GM23338 (cell line): ENCODE measurements around the gene NDP. TPM values are rescaled to one million over a fixed set of nuclear protein-coding genes. Genes with fewer than 3 reads are reported as not detected.

Experiments used
- ATAC-seq: fragments of 200-7000 bp; cut with Tn5 transposase; 3 replicates; pipeline ENCODE4 v1.9.1; 2020
- DNase-seq: peaks from one replicate; pipeline ENCODE4 v3.0.0-alpha.2; 2015; ENCODE audit warnings: low spot score
- H2AFZ ChIP-seq: fragments of 200-600 bp; sonication (generic); 2 replicates; pipeline ENCODE4 v1.8.0; 2016; ENCODE audit warnings: antibody characterized with exemption, mild to moderate bottlenecking, moderate library complexity
- H3F3A ChIP-seq: fragments of 200-600 bp; sonication (generic); replicated peaks from 2 replicates; pipeline ENCODE4 v1.8.0; 2017; ENCODE audit warnings: antibody characterized with exemption, mixed run types, low read depth
- H3K27ac ChIP-seq: fragments of 200-600 bp; sonication (generic); 2 replicates; pipeline ENCODE4 v1.6.1; 2016; ENCODE audit warnings: low read depth
- H3K27me3 ChIP-seq: fragments of 200-600 bp; sonication (generic); 2 replicates; pipeline ENCODE4 v1.8.0; 2016; ENCODE audit warnings: mild to moderate bottlenecking, mixed run types, moderate library complexity; ENCODE audit not compliant: insufficient read depth
- H3K36me3 ChIP-seq: fragments of 200-600 bp; sonication (generic); 2 replicates; pipeline ENCODE4 v1.8.0; 2016; ENCODE audit warnings: mild to moderate bottlenecking; ENCODE audit not compliant: insufficient read depth
- H3K4me1 ChIP-seq: fragments of 200-600 bp; sonication (generic); 2 replicates; pipeline ENCODE4 v1.8.0; 2016; ENCODE audit warnings: mild to moderate bottlenecking, moderate library complexity; ENCODE audit not compliant: insufficient read depth
- H3K4me2 ChIP-seq: fragments of 200-600 bp; sonication (generic); 2 replicates; pipeline ENCODE4 v1.7.1; 2017; ENCODE audit warnings: mixed run types
- H3K4me3 ChIP-seq: fragments of 200-600 bp; sonication (generic); 2 replicates; pipeline ENCODE4 v1.6.1; 2016; ENCODE audit warnings: mixed run types
- H3K79me2 ChIP-seq: fragments of 200-600 bp; sonication (generic); replicated peaks from 2 replicates; pipeline ENCODE4 v1.8.0; 2017; ENCODE audit warnings: mild to moderate bottlenecking; ENCODE audit not compliant: insufficient read depth
- H3K9me2 ChIP-seq: fragments of 200-600 bp; sonication (generic); 2 replicates; pipeline ENCODE4 v1.8.0; 2017; ENCODE audit not compliant: insufficient read depth
- H4K20me1 ChIP-seq: fragments of 200-600 bp; sonication (generic); replicated peaks from 2 replicates; pipeline ENCODE4 v1.8.0; 2017; ENCODE audit warnings: mild to moderate bottlenecking; ENCODE audit not compliant: insufficient read depth
- H3K27ac Mint-ChIP-seq: 2 replicates; pipeline ENCODE4 v1.8.0; 2020; ENCODE audit warnings: inconsistent platforms, mild to moderate bottlenecking, moderate library complexity, mixed read lengths
- H3K27me3 Mint-ChIP-seq: 3 replicates; pipeline ENCODE4 v1.8.0; 2022; ENCODE audit warnings: low read depth, mild to moderate bottlenecking, moderate library complexity, mixed read lengths, inconsistent platforms; ENCODE audit not compliant: insufficient read depth, poor library complexity
- H3K36me3 Mint-ChIP-seq: 3 replicates; pipeline ENCODE4 v1.8.0; 2021; ENCODE audit warnings: low read depth, mild to moderate bottlenecking, inconsistent platforms, moderate library complexity, mixed read lengths
- H3K4me1 Mint-ChIP-seq: 3 replicates; pipeline ENCODE4 v1.8.0; 2020; ENCODE audit warnings: mild to moderate bottlenecking, inconsistent platforms, mixed read lengths
- H3K4me3 Mint-ChIP-seq: 3 replicates; pipeline ENCODE4 v1.8.0; 2021; ENCODE audit warnings: moderate library complexity, mild to moderate bottlenecking, inconsistent platforms, mixed read lengths
- H3K9me3 Mint-ChIP-seq: 3 replicates; pipeline ENCODE4 v1.8.0; 2020; ENCODE audit warnings: moderate library complexity, mild to moderate bottlenecking, inconsistent platforms, mixed read lengths
- CREB1 ChIP-seq: fragments of 250-450 bp; sonication (Bioruptor Pico); IDR thresholded peaks from 2 replicates; pipeline ENCODE4 v1.5.0; 2020; ENCODE audit warnings: low read depth, mild to moderate bottlenecking, moderate library complexity
- EZH2 ChIP-seq: fragments of 200-600 bp; sonication (generic); IDR thresholded peaks from one replicate; pipeline ENCODE4 v1.8.0; 2017; ENCODE audit warnings: antibody characterized with exemption, mild to moderate bottlenecking, low read depth; ENCODE audit not compliant: unreplicated experiment
- EZH2phosphoT487 ChIP-seq: fragments of 200-600 bp; sonication (generic); IDR thresholded peaks from one replicate; pipeline ENCODE4 v1.8.1; 2018; ENCODE audit warnings: antibody characterized with exemption; ENCODE audit not compliant: unreplicated experiment
- JUNB ChIP-seq: IDR thresholded peaks from one replicate; pipeline ENCODE4 v1.6.1; 2016; ENCODE audit warnings: antibody characterized with exemption; ENCODE audit not compliant: unreplicated experiment
- NANOG ChIP-seq: IDR thresholded peaks from 2 replicates; pipeline ENCODE4 v1.6.1; 2016; ENCODE audit warnings: antibody characterized with exemption, borderline replicate concordance
- POLR2AphosphoS5 ChIP-seq: IDR thresholded peaks from 2 replicates; pipeline ENCODE4 v1.6.1; 2016; ENCODE audit warnings: antibody characterized with exemption, low read depth
- STAT1 ChIP-seq: IDR thresholded peaks from one replicate; pipeline ENCODE4 v1.6.1; 2016; ENCODE audit warnings: antibody characterized with exemption; ENCODE audit not compliant: unreplicated experiment
- ZNF114 ChIP-seq: fragments of 250-450 bp; sonication (Bioruptor Pico); IDR thresholded peaks from 2 replicates; pipeline ENCODE4 v1.5.0; 2020; ENCODE audit warnings: mild to moderate bottlenecking, moderate library complexity
- ZNF331 ChIP-seq: fragments of 250-450 bp; sonication (Bioruptor Pico); IDR thresholded peaks from 2 replicates; pipeline ENCODE4 v1.5.0; 2020; ENCODE audit warnings: low read depth, mild to moderate bottlenecking, moderate library complexity
- polyA plus RNA-seq: library from polyadenylated mRNA; unstranded; fragments of >200 nt; fragmentation: Nextera tagmentation; extraction: Ambion mirVana; gene quantifications from 2 replicates; pipeline ENCODE4 v1.2.1, GENCODE V29; 2016
- total RNA-seq: library from RNA; depleted of rRNA; stranded (reverse); fragments of >200 nt; shearing (Covaris generic); gene quantifications from 2 replicates; pipeline ENCODE4 v1.2.3, GENCODE V29; 2014
- TF ChIP-seq, protein P1 (sequence below): IDR thresholded peaks from 2 replicates; pipeline ENCODE4 v1.6.1; 2016; ENCODE audit warnings: antibody characterized with exemption
- TF ChIP-seq, protein P2 (sequence below), 2 experiments: fragments of 200-600 bp in 1 of 2; sonication (generic) in 1 of 2; conservative IDR thresholded peaks; 2 replicates each; pipeline versions ENCODE4 v1.5.1 to v1.6.1; 2016 to 2017; ENCODE audit warnings: antibody characterized with exemption in 2 of 2, low read depth in 2 of 2, mild to moderate bottlenecking in 2 of 2, moderate library complexity in 1 of 2
- TF ChIP-seq, protein P3 (sequence below): IDR thresholded peaks from one replicate; pipeline ENCODE4 v1.6.1; 2018; ENCODE audit warnings: antibody characterized with exemption; ENCODE audit not compliant: unreplicated experiment
- TF ChIP-seq, protein P4 (sequence below): fragments of 250-450 bp; sonication (Bioruptor Pico); IDR thresholded peaks from 2 replicates; pipeline ENCODE4 v1.5.0; 2020; ENCODE audit warnings: mild to moderate bottlenecking, moderate library complexity

Gene NDP
- total and polyA plus RNA-seq, 2 experiments from 2014 or later = 0.14 TPM; not detected in 1

DNA sequence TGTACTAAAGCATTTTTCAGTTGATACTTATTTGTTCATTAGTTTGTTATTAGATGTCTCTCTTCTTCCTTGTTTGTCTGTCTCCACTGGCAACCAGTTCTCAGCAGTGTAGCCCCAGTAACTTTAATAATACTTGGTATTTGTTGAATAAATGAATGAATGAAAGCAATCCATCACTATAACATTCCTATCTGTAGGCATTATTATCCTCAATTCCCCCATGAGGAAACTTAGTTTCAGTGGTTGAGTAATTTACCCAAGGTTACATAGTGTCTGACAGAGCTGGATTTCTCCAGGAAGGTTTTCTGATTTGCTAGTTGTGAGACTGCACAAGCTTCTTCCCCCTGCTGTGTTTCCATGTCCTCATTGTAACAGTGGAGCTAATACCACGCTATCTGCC lies 63.2 kb downstream of the NDP start (continued):
- TF ChIP-seq EZH2phosphoT487 (no peak), EZH2 (no peak)

DNA sequence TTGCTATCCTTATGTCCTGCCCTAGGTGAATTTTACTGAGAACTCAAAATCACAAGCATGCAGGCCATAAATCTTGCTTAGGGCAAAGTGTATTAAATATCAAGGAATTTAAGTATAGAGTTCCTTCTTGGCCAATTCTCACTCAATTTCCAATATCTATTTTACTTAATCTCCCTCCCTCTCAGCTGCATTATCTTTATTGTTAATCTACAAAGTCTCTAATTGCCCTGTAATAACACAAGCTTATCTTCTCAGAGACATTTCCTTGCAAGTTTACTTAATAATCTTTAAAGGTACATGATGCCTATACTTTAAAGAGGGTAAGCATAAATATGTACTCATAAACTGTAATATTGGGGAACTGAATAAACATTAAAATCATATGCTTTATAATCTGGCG lies 64.0 kb downstream of the NDP start:
- DNase-seq = no peak

More for the DNA sequence above, 64.0 kb downstream of the NDP start:
- Histone ChIP-seq H3K4me2 (no peak overlapping the region), H3K4me1 (no peaks in the 10 kb centered on the region), H3K79me2 (no peaks in the 10 kb centered on the region), H4K20me1 (no peaks in the 10 kb centered on the region), H2AFZ (no peak overlapping the region), H3K27ac (no peak overlapping the region), H3F3A (no peaks in the 10 kb centered on the region), H3K36me3 (no peaks in the 10 kb centered on the region), H3K27me3 (no peaks in the 10 kb centered on the region), H3K4me3 (no peak overlapping the region), H3K9me2 (no peaks in the 10 kb centered on the region)
- H3K9me3 Mint-ChIP-seq = no peaks in the 10 kb centered on the region
- TF ChIP-seq, protein P1, sequence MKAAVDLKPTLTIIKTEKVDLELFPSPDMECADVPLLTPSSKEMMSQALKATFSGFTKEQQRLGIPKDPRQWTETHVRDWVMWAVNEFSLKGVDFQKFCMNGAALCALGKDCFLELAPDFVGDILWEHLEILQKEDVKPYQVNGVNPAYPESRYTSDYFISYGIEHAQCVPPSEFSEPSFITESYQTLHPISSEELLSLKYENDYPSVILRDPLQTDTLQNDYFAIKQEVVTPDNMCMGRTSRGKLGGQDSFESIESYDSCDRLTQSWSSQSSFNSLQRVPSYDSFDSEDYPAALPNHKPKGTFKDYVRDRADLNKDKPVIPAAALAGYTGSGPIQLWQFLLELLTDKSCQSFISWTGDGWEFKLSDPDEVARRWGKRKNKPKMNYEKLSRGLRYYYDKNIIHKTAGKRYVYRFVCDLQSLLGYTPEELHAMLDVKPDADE = no peak
- TF ChIP-seq STAT1 = no peak
- no peak for TF ChIP-seq CREB1 (CRISPR knock-in tag)
- TF ChIP-seq, protein P2, sequence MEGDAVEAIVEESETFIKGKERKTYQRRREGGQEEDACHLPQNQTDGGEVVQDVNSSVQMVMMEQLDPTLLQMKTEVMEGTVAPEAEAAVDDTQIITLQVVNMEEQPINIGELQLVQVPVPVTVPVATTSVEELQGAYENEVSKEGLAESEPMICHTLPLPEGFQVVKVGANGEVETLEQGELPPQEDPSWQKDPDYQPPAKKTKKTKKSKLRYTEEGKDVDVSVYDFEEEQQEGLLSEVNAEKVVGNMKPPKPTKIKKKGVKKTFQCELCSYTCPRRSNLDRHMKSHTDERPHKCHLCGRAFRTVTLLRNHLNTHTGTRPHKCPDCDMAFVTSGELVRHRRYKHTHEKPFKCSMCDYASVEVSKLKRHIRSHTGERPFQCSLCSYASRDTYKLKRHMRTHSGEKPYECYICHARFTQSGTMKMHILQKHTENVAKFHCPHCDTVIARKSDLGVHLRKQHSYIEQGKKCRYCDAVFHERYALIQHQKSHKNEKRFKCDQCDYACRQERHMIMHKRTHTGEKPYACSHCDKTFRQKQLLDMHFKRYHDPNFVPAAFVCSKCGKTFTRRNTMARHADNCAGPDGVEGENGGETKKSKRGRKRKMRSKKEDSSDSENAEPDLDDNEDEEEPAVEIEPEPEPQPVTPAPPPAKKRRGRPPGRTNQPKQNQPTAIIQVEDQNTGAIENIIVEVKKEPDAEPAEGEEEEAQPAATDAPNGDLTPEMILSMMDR (conservative IDR thresholded peaks at IDR 0.05; ENCODE audit: low read depth in 2 of 2) = no peak
- TF ChIP-seq ZNF331 (CRISPR knock-in tag) = no peak
- no peak for TF ChIP-seq EZH2
- TF ChIP-seq, protein P3, sequence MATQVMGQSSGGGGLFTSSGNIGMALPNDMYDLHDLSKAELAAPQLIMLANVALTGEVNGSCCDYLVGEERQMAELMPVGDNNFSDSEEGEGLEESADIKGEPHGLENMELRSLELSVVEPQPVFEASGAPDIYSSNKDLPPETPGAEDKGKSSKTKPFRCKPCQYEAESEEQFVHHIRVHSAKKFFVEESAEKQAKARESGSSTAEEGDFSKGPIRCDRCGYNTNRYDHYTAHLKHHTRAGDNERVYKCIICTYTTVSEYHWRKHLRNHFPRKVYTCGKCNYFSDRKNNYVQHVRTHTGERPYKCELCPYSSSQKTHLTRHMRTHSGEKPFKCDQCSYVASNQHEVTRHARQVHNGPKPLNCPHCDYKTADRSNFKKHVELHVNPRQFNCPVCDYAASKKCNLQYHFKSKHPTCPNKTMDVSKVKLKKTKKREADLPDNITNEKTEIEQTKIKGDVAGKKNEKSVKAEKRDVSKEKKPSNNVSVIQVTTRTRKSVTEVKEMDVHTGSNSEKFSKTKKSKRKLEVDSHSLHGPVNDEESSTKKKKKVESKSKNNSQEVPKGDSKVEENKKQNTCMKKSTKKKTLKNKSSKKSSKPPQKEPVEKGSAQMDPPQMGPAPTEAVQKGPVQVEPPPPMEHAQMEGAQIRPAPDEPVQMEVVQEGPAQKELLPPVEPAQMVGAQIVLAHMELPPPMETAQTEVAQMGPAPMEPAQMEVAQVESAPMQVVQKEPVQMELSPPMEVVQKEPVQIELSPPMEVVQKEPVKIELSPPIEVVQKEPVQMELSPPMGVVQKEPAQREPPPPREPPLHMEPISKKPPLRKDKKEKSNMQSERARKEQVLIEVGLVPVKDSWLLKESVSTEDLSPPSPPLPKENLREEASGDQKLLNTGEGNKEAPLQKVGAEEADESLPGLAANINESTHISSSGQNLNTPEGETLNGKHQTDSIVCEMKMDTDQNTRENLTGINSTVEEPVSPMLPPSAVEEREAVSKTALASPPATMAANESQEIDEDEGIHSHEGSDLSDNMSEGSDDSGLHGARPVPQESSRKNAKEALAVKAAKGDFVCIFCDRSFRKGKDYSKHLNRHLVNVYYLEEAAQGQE = no peak
- TF ChIP-seq ZNF114 (CRISPR knock-in tag) = no peak
- no peak for TF ChIP-seq EZH2phosphoT487
- TF ChIP-seq POLR2AphosphoS5 = no peak
- TF ChIP-seq JUNB = no peak
- TF ChIP-seq, protein P4, sequence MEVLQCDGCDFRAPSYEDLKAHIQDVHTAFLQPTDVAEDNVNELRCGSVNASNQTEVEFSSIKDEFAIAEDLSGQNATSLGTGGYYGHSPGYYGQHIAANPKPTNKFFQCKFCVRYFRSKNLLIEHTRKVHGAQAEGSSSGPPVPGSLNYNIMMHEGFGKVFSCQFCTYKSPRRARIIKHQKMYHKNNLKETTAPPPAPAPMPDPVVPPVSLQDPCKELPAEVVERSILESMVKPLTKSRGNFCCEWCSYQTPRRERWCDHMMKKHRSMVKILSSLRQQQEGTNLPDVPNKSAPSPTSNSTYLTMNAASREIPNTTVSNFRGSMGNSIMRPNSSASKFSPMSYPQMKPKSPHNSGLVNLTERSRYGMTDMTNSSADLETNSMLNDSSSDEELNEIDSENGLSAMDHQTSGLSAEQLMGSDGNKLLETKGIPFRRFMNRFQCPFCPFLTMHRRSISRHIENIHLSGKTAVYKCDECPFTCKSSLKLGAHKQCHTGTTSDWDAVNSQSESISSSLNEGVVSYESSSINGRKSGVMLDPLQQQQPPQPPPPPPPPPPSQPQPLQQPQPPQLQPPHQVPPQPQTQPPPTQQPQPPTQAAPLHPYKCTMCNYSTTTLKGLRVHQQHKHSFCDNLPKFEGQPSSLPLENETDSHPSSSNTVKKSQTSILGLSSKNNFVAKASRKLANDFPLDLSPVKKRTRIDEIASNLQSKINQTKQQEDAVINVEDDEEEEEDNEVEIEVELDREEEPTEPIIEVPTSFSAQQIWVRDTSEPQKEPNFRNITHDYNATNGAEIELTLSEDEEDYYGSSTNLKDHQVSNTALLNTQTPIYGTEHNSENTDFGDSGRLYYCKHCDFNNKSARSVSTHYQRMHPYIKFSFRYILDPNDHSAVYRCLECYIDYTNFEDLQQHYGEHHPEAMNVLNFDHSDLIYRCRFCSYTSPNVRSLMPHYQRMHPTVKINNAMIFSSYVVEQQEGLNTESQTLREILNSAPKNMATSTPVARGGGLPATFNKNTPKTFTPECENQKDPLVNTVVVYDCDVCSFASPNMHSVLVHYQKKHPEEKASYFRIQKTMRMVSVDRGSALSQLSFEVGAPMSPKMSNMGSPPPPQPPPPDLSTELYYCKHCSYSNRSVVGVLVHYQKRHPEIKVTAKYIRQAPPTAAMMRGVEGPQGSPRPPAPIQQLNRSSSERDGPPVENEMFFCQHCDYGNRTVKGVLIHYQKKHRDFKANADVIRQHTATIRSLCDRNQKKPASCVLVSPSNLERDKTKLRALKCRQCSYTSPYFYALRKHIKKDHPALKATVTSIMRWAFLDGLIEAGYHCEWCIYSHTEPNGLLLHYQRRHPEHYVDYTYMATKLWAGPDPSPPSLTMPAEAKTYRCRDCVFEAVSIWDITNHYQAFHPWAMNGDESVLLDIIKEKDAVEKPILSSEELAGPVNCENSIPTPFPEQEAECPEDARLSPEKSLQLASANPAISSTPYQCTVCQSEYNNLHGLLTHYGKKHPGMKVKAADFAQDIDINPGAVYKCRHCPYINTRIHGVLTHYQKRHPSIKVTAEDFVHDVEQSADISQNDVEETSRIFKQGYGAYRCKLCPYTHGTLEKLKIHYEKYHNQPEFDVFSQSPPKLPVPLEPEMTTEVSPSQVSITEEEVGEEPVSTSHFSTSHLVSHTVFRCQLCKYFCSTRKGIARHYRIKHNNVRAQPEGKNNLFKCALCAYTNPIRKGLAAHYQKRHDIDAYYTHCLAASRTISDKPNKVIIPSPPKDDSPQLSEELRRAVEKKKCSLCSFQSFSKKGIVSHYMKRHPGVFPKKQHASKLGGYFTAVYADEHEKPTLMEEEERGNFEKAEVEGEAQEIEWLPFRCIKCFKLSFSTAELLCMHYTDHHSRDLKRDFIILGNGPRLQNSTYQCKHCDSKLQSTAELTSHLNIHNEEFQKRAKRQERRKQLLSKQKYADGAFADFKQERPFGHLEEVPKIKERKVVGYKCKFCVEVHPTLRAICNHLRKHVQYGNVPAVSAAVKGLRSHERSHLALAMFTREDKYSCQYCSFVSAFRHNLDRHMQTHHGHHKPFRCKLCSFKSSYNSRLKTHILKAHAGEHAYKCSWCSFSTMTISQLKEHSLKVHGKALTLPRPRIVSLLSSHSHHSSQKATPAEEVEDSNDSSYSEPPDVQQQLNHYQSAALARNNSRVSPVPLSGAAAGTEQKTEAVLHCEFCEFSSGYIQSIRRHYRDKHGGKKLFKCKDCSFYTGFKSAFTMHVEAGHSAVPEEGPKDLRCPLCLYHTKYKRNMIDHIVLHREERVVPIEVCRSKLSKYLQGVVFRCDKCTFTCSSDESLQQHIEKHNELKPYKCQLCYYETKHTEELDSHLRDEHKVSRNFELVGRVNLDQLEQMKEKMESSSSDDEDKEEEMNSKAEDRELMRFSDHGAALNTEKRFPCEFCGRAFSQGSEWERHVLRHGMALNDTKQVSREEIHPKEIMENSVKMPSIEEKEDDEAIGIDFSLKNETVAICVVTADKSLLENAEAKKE (CRISPR knock-in tag) = no peak
- no peak for TF ChIP-seq NANOG
- no peaks in the 10 kb centered on the region for H3K27me3 Mint-ChIP-seq
- H3K36me3 Mint-ChIP-seq = no peaks in the 10 kb centered on the region
- H3K4me1 Mint-ChIP-seq = no peaks in the 10 kb centered on the region
- H3K4me3 Mint-ChIP-seq = no peak overlapping the region
- ATAC-seq = no peak
- no peak overlapping the region for H3K27ac Mint-ChIP-seq
